Fibroblast of skin of abdomen (primary cell): ENCODE measurements around the gene PCSK6.
"Not testable (repeated sequence)": the region's sequence is repeated elsewhere in the genome, so short reads cannot be mapped to it uniquely, and the experiment has no call there.

Source experiments
- DNase-seq: peaks from one replicate; pipeline ENCODE4 v3.0.0-alpha.2; 2013

The PCSK6 gene

GRCh38 chr15:101428758-101429157 is 60.7 kb downstream of the PCSK6 start:
- no peak for DNase-seq

GRCh38 chr15:101427606-101428487 is 61.7 kb downstream of the PCSK6 start:
- DNase-seq: no peak

- no peak for DNase-seq
Observed at GRCh38 chr15:101426761-101427333, 62.7 kb downstream of the PCSK6 start.

- DNase-seq: no peak
Observed at GRCh38 chr15:101425787-101426365, 63.6 kb downstream of the PCSK6 start.

GRCh38 chr15:101424984-101425383 is 64.5 kb downstream of the PCSK6 start:
- DNase-seq: no peak

GRCh38 chr15:101420232-101420631 is 69.3 kb downstream of the PCSK6 start:
- DNase-seq: no peak

GRCh38 chr15:101416475-101416874 is 73.0 kb downstream of the PCSK6 start:
- not testable (repeated sequence) for DNase-seq

- no peak for DNase-seq
Observed at GRCh38 chr15:101413239-101413638, 76.3 kb downstream of the PCSK6 start.

- no peak for DNase-seq
Observed at GRCh38 chr15:101411581-101411980, 77.9 kb downstream of the PCSK6 start.

- DNase-seq: no peak
Observed at GRCh38 chr15:101411085-101411484, 78.4 kb downstream of the PCSK6 start.

GRCh38 chr15:101410612-101411011 is 78.9 kb downstream of the PCSK6 start:
- DNase-seq: no peak

GRCh38 chr15:101409621-101410020 is 79.9 kb downstream of the PCSK6 start:
- DNase-seq: no peak

GRCh38 chr15:101407966-101408775 is 81.3 kb downstream of the PCSK6 start:
- DNase-seq: no peak

GRCh38 chr15:101407439-101407838 is 82.1 kb downstream of the PCSK6 start:
- no peak for DNase-seq

- DNase-seq: no peak
Observed at GRCh38 chr15:101406526-101407195, 82.8 kb downstream of the PCSK6 start.

GRCh38 chr15:101406036-101406435 is 83.5 kb downstream of the PCSK6 start:
- no peak for DNase-seq

- no peak for DNase-seq
Observed at GRCh38 chr15:101404245-101404644, 85.3 kb downstream of the PCSK6 start.

GRCh38 chr15:101402883-101403282 is 86.6 kb downstream of the PCSK6 start:
- not testable (repeated sequence) for DNase-seq

GRCh38 chr15:101401286-101401685 is 88.2 kb downstream of the PCSK6 start:
- DNase-seq: no peak

- DNase-seq: no peak
Observed at GRCh38 chr15:101399431-101399830, 90.1 kb downstream of the PCSK6 start.

- no peak for DNase-seq
Observed at GRCh38 chr15:101398247-101398646, 91.3 kb downstream of the PCSK6 start.

GRCh38 chr15:101397521-101398003 is 91.9 kb downstream of the PCSK6 start:
- DNase-seq: no peak
